ENCODE results near the gene CLEC4M.

DNA sequence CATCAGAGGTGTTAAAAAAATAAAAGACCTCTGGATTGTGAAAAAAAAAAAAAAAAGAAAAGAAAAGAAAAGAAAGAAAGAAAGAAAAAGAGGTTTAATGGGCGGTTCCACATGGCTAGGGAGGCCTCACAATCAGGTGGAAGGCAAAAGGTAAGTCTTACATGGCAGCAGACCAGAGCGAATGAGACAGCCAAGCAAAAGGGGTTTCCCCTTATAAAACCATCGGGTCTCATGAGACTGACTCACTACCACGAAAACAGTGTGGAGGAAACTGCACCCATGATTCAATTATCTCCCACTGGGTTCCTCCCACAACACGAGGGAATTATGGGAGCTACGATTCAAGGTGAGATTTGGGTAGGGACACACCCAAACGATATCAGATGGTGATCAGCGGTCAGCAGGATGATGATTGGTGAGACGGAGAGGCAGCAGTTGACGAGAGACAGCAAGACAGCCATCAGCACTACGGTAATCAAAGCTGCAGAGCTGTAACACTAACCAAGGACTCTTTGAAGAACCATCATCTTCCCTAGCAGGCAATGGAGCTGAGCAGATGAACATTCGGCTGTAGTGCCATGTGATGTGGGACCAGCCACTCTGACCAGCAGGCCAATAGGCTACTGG lies 11.8 kb upstream of the CLEC4M start:
- TF ChIP-seq, protein P1, sequence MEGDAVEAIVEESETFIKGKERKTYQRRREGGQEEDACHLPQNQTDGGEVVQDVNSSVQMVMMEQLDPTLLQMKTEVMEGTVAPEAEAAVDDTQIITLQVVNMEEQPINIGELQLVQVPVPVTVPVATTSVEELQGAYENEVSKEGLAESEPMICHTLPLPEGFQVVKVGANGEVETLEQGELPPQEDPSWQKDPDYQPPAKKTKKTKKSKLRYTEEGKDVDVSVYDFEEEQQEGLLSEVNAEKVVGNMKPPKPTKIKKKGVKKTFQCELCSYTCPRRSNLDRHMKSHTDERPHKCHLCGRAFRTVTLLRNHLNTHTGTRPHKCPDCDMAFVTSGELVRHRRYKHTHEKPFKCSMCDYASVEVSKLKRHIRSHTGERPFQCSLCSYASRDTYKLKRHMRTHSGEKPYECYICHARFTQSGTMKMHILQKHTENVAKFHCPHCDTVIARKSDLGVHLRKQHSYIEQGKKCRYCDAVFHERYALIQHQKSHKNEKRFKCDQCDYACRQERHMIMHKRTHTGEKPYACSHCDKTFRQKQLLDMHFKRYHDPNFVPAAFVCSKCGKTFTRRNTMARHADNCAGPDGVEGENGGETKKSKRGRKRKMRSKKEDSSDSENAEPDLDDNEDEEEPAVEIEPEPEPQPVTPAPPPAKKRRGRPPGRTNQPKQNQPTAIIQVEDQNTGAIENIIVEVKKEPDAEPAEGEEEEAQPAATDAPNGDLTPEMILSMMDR (IDR thresholded peaks at IDR 0.05 in 4 of 5, conservative IDR thresholded peaks at IDR 0.05 in 1 of 5): no peak
- no peak for TF ChIP-seq POLR2A (IDR thresholded peaks at IDR 0.05)

Measured in gastrocnemius medialis (tissue), 4 donors.